Hepatocyte (in vitro differentiated cells): ENCODE data around the gene PTPRC. TPM values are rescaled to one million over a fixed set of nuclear protein-coding genes. Genes with fewer than 3 reads are reported as not detected.
A peak's percentile ranks its signal among the peaks of the same experiment; 100 is the strongest.

Experiments used
- DNase-seq: peaks from one replicate; pipeline ENCODE4 v3.0.0-alpha.2; 2016; ENCODE audit warnings: low spot score
- H2AFZ ChIP-seq: fragments of 200-600 bp; sonication (generic); 2 replicates; pipeline ENCODE4 v1.6.0; 2016; ENCODE audit warnings: antibody characterized with exemption, mild to moderate bottlenecking
- H3K27ac ChIP-seq: fragments of 200-600 bp; sonication (generic); 2 replicates; pipeline ENCODE4 v1.5.1; 2016; ENCODE audit warnings: mild to moderate bottlenecking
- H3K27me3 ChIP-seq: fragments of 200-600 bp; sonication (generic); 2 replicates; pipeline ENCODE4 v1.6.1; 2016
- H3K36me3 ChIP-seq: fragments of 200-600 bp; sonication (generic); replicated peaks from 2 replicates; pipeline ENCODE4 v1.5.1; 2016; ENCODE audit warnings: low read depth; ENCODE audit not compliant: insufficient read depth
- H3K4me1 ChIP-seq: fragments of 200-600 bp; sonication (generic); 2 replicates; pipeline ENCODE4 v1.5.1; 2016; ENCODE audit warnings: mild to moderate bottlenecking, moderate library complexity; ENCODE audit not compliant: insufficient read depth
- H3K4me2 ChIP-seq: fragments of 200-600 bp; sonication (generic); 2 replicates; pipeline ENCODE4 v1.6.0; 2016
- H3K4me3 ChIP-seq: fragments of 200-600 bp; sonication (generic); 2 replicates; pipeline ENCODE4 v1.5.1; 2016; ENCODE audit warnings: mild to moderate bottlenecking
- H3K79me2 ChIP-seq: fragments of 200-600 bp; sonication (generic); 2 replicates; pipeline ENCODE4 v1.6.0; 2017; ENCODE audit warnings: mild to moderate bottlenecking
- H3K9me2 ChIP-seq: fragments of 200-600 bp; sonication (generic); replicated peaks from 2 replicates; pipeline ENCODE4 v1.6.0; 2017; ENCODE audit warnings: mild to moderate bottlenecking; ENCODE audit not compliant: insufficient read depth
- H3K9me3 ChIP-seq: fragments of 200-600 bp; sonication (generic); 2 replicates; pipeline ENCODE4 v1.5.1; 2016; ENCODE audit warnings: low read depth, mild to moderate bottlenecking
- H4K20me1 ChIP-seq: fragments of 200-600 bp; sonication (generic); 2 replicates; pipeline ENCODE4 v1.6.0; 2016; ENCODE audit warnings: mild to moderate bottlenecking; ENCODE audit not compliant: insufficient read depth, poor library complexity, severe bottlenecking
- CTCF ChIP-seq: fragments of 200-600 bp; sonication (generic); IDR thresholded peaks from 2 replicates; pipeline ENCODE4 v1.5.1; 2016; ENCODE audit warnings: antibody characterized with exemption, mild to moderate bottlenecking; ENCODE audit not compliant: poor library complexity
- EZH2 ChIP-seq: fragments of 200-600 bp; sonication (generic); IDR thresholded peaks from 2 replicates; pipeline ENCODE4 v1.6.1; 2016; ENCODE audit warnings: antibody characterized with exemption, mild to moderate bottlenecking, borderline replicate concordance
- EZH2phosphoT487 ChIP-seq: fragments of 200-600 bp; sonication (generic); IDR thresholded peaks from one replicate; pipeline ENCODE4 v1.6.1; 2018; ENCODE audit warnings: antibody characterized with exemption, mild to moderate bottlenecking, low read depth, moderate library complexity; ENCODE audit not compliant: unreplicated experiment, severe bottlenecking
- WGBS: methylation state at CpG from one replicate; pipeline ENCODE4 v1.1.6; 2016; ENCODE audit warnings: low lambda C conversion rate; ENCODE audit errors: missing lambda C conversion rate; 5-methylcytosine and 5-hydroxymethylcytosine counted together
- polyA plus RNA-seq: library from polyadenylated mRNA; unstranded; fragments of >200 nt; fragmentation: Nextera tagmentation; extraction: Ambion mirVana; gene quantifications from 2 replicates; pipeline ENCODE4 v1.2.1, GENCODE V29; 2016
- total RNA-seq: library from RNA; depleted of rRNA; stranded (reverse); fragments of >200 nt; gene quantifications from 2 replicates; pipeline ENCODE4 v1.2.3, GENCODE V29; 2014

Gene PTPRC
- total and polyA plus RNA-seq, 2 experiments from 2014 or later, result 0.87 TPM; not detected in 1

GRCh38 chr1:198656500-198656932 is 17.7 kb downstream of the PTPRC start:
- Histone ChIP-seq H3K27me3 (no peaks in the 10 kb centered on the region), H3K9me2 (no peaks in the 10 kb centered on the region), H4K20me1 (no peaks in the 10 kb centered on the region), H3K4me2 (no peak overlapping the region), H3K79me2 (no peaks in the 10 kb centered on the region), H3K36me3 (no peaks in the 10 kb centered on the region), H3K27ac (peak overlapping the region; percentile 56), H3K4me1 (peaks cover 12% of the 10 kb centered on the region), H3K4me3 (no peak overlapping the region), H2AFZ (no peak overlapping the region), H3K9me3 (no peaks in the 10 kb centered on the region)
- TF ChIP-seq CTCF (no peak), EZH2phosphoT487 (no peak)
- WGBS, result 39% methylated on average over 4 of the region's 4 CpGs
- DNase-seq, result peak; percentile 17

DNA sequence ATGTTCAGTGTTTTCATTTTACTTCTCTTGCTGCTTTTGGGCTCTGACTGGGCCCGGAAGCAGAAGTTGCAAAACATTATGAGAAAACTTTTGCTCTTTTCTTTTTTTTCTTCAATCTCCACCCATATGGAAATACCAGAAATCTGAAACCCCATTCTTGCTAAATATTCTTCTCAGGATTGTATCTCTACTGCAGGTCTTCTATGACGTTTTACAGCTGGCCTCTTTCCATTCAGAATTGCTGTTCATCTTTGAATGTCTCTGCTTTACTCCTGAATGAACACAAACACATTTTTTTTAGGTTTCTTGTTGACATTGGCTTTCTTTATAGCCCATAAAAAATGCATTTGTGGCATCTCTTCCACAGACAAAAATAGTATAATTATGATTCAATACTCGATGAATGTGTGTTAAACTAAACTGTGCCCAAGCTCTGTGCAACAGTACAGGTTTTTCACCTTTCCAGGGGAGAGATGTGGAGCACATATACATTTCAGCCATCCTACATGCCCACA is 18.8 kb downstream of the PTPRC start:
- Histone ChIP-seq H3K4me1 (peaks cover 12% of the 10 kb centered on the region), H3K36me3 (no peaks in the 10 kb centered on the region), H3K9me2 (no peaks in the 10 kb centered on the region), H3K4me3 (no peak overlapping the region), H2AFZ (no peak overlapping the region), H3K79me2 (no peaks in the 10 kb centered on the region), H3K27ac (peak overlapping the region; percentile 65), H3K9me3 (no peaks in the 10 kb centered on the region), H4K20me1 (no peaks in the 10 kb centered on the region), H3K4me2 (peak overlapping the region; percentile 24), H3K27me3 (no peaks in the 10 kb centered on the region)
- 53% methylated on average over 3 of the region's 3 CpGs for WGBS
- peak; percentile 59 for DNase-seq
- no peak for TF ChIP-seq EZH2phosphoT487
- TF ChIP-seq EZH2, result no peak
- no peak for TF ChIP-seq CTCF

DNA sequence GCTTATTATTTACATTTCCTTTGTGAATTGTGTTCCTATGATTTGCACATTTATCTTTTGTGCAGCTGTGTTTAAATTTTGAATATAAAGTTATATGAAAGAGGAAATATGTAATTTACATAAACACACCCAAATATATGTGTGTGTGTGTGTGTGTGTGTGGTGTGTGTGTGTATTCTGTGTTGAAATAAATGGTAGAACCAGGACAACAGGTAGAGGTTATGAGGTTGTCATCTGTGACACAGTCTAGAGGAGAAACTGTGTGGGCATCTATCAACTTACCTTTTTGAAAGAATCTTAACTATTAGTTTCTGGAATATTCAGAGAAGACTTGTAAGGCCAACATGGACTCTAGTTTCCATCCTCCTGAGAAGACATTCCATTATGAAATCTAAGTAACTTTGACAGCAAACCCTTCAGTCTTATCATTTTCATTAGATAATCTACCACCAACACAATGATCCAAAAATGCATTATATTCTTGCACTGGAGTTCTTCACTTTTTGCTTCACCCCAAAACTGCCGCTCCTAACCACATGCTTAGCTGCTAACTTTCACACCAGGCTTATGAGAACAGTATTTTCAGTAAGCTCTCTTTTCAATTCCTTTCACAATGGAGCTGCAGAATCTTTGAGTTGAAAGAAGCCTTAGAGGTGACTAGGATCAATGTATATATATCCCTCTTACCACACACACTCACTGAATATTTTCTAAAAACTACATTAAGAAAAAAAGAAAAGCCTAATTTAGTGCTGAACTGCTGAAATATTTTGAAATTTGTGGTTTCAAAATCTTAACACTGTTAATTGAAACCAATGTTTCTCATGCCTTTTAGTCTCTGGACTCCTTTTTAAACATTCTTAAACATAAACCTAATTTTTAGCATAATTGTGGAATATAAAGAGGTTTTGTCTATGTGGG is 21.8 kb downstream of the PTPRC start:
- Histone ChIP-seq H3K4me2 (no peak overlapping the region), H3K79me2 (no peaks in the 10 kb centered on the region), H3K4me3 (no peak overlapping the region), H3K36me3 (no peaks in the 10 kb centered on the region), H3K27me3 (no peaks in the 10 kb centered on the region), H3K4me1 (peaks cover 12% of the 10 kb centered on the region), H3K9me2 (no peaks in the 10 kb centered on the region), H4K20me1 (no peaks in the 10 kb centered on the region), H3K27ac (no peak overlapping the region), H2AFZ (no peak overlapping the region), H3K9me3 (no peaks in the 10 kb centered on the region)
- no peak for DNase-seq
- TF ChIP-seq EZH2phosphoT487 (no peak), CTCF (no peak), EZH2 (no peak)
- 91% methylated on average over 1 of the region's 1 CpG for WGBS
